CD4-positive, alpha-beta T cell (primary cell): ENCODE data around the gene CCDC187. TPM values are rescaled to one million over a fixed set of nuclear protein-coding genes. Genes with fewer than 3 reads are reported as not detected.
A peak's percentile ranks its signal among the peaks of the same experiment; 100 is the strongest.

Source experiments
- ATAC-seq: fragments of 200-7000 bp; cut with Tn5 transposase; one replicate; pipeline ENCODE4 v1.10.0; 2022; ENCODE audit warnings: mild to moderate bottlenecking; ENCODE audit not compliant: poor library complexity
- CTCF ChIA-PET: fragments of 350-600 bp; sonication (Branson Sonifier 250); formaldehyde crosslinking; loops from one replicate; lab custom pipeline; 2021; ENCODE audit warnings: antibody characterized with exemption, inconsistent platforms; lab: Charles Lee
- POLR2A ChIA-PET: fragments of 350-600 bp; sonication (Branson Sonifier 250); formaldehyde crosslinking; loops from one replicate; lab custom pipeline; 2021; ENCODE audit warnings: antibody characterized with exemption, inconsistent platforms; lab: Charles Lee
- DNase-seq, 14 experiments: peaks; one replicate each; pipeline ENCODE4 v3.0.0-alpha.2; 2013 to 2020; ENCODE audit warnings: mixed read lengths in 2 of 14
- H3K27ac ChIP-seq, 2 donors: one replicate each; pipeline versions ENCODE4 v1.5.1 to v1.7.0; 2013; ENCODE audit warnings: low read length in 2 of 2, low read depth in 1 of 2, mild to moderate bottlenecking in 1 of 2
- H3K27me3 ChIP-seq, 2 experiments: 1 replicate in 1 of 2; 2 replicates in 1 of 2; pipeline versions ENCODE4 v1.6.1 to v1.7.0; 2013; ENCODE audit warnings: low read length in 2 of 2, control low read depth in 1 of 2, mild to moderate bottlenecking in 1 of 2, moderate library complexity in 1 of 2; ENCODE audit not compliant: insufficient read depth in 2 of 2, control insufficient read depth in 1 of 2
- H3K36me3 ChIP-seq: one replicate; pipeline ENCODE4 v1.6.1; 2013; ENCODE audit warnings: low read length, control low read depth; ENCODE audit not compliant: insufficient read depth
- H3K4me1 ChIP-seq: one replicate; pipeline ENCODE4 v1.6.1; 2013; ENCODE audit warnings: low read length, control low read depth; ENCODE audit not compliant: insufficient read depth
- H3K4me3 ChIP-seq: one replicate; pipeline ENCODE4 v1.5.1; 2013; ENCODE audit warnings: mild to moderate bottlenecking, low read length, moderate library complexity
- H3K9me3 ChIP-seq, 2 experiments: 1 replicate in 1 of 2; 2 replicates in 1 of 2; pipeline versions ENCODE4 v1.6.1 to v1.7.0; 2013; ENCODE audit warnings: low read length in 2 of 2, mild to moderate bottlenecking in 2 of 2, control low read depth in 1 of 2, moderate library complexity in 1 of 2; ENCODE audit not compliant: control insufficient read depth in 1 of 2, insufficient read depth in 1 of 2
- H3K27ac Mint-ChIP-seq: one replicate; pipeline ENCODE4 v1.8.0; 2020; ENCODE audit warnings: mixed read lengths
- H3K27me3 Mint-ChIP-seq: one replicate; pipeline ENCODE4 v1.8.0; 2021; ENCODE audit warnings: mixed read lengths
- H3K36me3 Mint-ChIP-seq: one replicate; pipeline ENCODE4 v1.8.0; 2021; ENCODE audit warnings: low read depth, mixed read lengths
- H3K4me1 Mint-ChIP-seq: one replicate; pipeline ENCODE4 v1.8.0; 2021; ENCODE audit warnings: low read depth, mixed read lengths
- H3K4me3 Mint-ChIP-seq: one replicate; pipeline ENCODE4 v1.8.0; 2020; ENCODE audit warnings: mild to moderate bottlenecking, mixed read lengths
- H3K9me3 Mint-ChIP-seq: one replicate; pipeline ENCODE4 v1.8.0; 2020; ENCODE audit warnings: mixed read lengths
- intact Hi-C, 2 experiments: fragments of 100-400 bp; cut with DNase I in 1 of 2; cut with micrococcal nuclease in 1 of 2; formaldehyde crosslinking; loops; one replicate each; pipeline versions ENCODE4 v1.15.1 to v1.9.0; 2023 to 2025; cut with DNase I, micrococcal nuclease
- total RNA-seq, 174 experiments: library from RNA in 2 of 174; stranded (reverse) in 2 of 174; gene quantifications; one replicate each; pipeline ENCODE4 v1.2.3 and lab custom pipeline; 2021 to 2026
- TF ChIP-seq, protein P1 (sequence below): fragments of 200-600 bp; IDR thresholded peaks from one replicate; pipeline ENCODE4 v1.8.0; 2022; ENCODE audit warnings: antibody characterized with exemption, mild to moderate bottlenecking

The CCDC187 gene
- total RNA-seq, 2 experiments from 2014 or later, result not detected

DNA sequence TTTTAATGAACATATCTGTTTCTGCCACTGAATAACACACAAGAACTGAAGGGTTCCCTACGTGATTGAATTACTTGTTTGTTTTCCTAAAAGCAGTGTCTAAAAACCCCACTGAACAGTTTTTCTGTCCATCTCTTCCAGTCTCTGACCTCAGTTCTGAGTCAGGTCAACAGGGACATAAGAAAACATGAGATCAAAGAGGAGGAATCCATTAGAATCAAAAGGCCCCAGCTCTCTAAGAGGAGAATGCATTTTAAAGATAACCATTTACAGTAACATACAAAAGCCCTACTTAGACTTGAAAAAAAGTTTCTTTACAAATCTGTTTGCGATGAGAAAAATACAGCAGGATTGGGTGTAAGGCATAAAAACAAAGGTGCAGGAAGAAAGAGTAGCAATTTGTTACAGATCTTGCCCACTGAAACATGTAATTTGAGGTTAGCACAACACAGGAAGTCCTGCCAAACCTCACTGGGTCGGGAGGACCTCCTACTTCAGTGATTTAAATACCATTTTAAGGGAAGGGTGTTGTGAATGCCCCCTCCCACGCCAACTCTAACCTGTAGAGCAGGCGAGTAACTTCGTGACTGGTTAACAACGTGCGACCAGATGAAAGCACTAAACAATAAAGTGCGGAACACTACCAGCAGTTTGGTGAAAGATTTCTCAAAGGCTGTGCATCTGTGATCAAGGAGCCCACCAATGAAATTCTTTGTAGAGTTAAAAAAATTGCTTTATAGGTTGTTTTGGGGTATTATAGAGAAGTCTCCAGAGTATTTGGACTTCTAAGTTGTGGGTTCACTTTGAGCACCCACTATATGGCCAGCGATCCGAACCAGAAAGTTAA lies 59.5 kb downstream of the CCDC187 start:
- CTCF ChIA-PET, result no interaction called here
- peak; percentile 10 for ATAC-seq
- H3K36me3 Mint-ChIP-seq, result peaks cover 7% of the 10 kb centered on the region
- Histone ChIP-seq H3K4me3 (peak overlapping the region; percentile 63), H3K27ac (peak overlapping the region; percentile 15 to 18), H3K9me3 (no peaks in the 10 kb centered on the region), H3K36me3 (peaks cover 4% of the 10 kb centered on the region), H3K4me1 (peaks cover 41% of the 10 kb centered on the region), H3K27me3 (no peaks in the 10 kb centered on the region)
- H3K27ac Mint-ChIP-seq, result peak overlapping the region; percentile 76
- peak overlapping the region; percentile 94 for H3K4me3 Mint-ChIP-seq
- TF ChIP-seq, protein P1, sequence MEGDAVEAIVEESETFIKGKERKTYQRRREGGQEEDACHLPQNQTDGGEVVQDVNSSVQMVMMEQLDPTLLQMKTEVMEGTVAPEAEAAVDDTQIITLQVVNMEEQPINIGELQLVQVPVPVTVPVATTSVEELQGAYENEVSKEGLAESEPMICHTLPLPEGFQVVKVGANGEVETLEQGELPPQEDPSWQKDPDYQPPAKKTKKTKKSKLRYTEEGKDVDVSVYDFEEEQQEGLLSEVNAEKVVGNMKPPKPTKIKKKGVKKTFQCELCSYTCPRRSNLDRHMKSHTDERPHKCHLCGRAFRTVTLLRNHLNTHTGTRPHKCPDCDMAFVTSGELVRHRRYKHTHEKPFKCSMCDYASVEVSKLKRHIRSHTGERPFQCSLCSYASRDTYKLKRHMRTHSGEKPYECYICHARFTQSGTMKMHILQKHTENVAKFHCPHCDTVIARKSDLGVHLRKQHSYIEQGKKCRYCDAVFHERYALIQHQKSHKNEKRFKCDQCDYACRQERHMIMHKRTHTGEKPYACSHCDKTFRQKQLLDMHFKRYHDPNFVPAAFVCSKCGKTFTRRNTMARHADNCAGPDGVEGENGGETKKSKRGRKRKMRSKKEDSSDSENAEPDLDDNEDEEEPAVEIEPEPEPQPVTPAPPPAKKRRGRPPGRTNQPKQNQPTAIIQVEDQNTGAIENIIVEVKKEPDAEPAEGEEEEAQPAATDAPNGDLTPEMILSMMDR, result no peak
- H3K4me1 Mint-ChIP-seq, result peaks cover 41% of the 10 kb centered on the region
- POLR2A ChIA-PET, result interaction anchor here (2.8 kb wide), 1 partner anchor 23 kb away, joined by 12 read pairs; no protein-coding TSS in a partner anchor
- H3K27me3 Mint-ChIP-seq, result no peaks in the 10 kb centered on the region
- no peaks in the 10 kb centered on the region for H3K9me3 Mint-ChIP-seq
- DNase-seq, result peak in 8 of 14 experiments; percentile 11 to 61 (median 18)
- intact Hi-C loops, result loop anchor here in 1 of 2 experiments (10.0 kb wide), 1 partner anchor 280 kb away; the partner anchor contains the start of gene UBAC1

GRCh38 chr9:136243631-136244030 lies 60.3 kb downstream of the CCDC187 start:
- intact Hi-C loops, result loop anchor here in 1 of 2 experiments (10.0 kb wide), 1 partner anchor 279 kb away; the partner anchor contains the start of gene UBAC1
- peak overlapping the region; percentile 76 for H3K27ac Mint-ChIP-seq
- POLR2A ChIA-PET, result interaction anchor here (2.8 kb wide), 1 partner anchor 24 kb away, joined by 12 read pairs; no protein-coding TSS in a partner anchor

DNA sequence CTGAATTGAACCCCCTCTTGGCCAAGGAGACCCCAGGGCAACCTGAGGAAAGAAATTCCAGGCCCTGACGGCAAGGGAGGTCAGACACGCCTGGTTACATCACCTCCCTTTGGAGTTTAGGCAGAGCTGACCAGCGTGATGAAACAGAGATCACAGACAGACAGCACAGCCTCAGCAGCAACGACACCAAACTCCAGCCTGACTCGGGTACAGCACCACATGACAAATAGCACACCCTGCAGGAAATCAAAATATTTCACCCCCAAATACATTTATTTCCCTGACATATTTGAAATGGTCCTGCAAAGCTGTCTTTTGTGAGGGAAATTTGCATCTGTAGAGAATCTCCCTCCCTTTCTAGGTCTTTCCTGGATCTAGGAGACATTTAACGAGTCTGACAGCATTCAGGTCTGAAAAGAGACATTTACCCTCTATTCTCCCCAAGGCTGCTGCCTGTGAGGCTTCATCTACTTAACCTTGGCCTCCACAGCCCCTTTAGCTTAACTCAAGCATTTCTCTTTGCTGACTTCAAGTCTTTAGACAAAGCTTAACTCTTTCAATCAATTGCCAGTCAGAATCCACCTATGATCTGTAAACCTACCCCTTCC lies 60.9 kb downstream of the CCDC187 start:
- CTCF ChIA-PET, result interaction anchor here (1.4 kb wide), 1 partner anchor 24 kb away, joined by 4 read pairs; no protein-coding TSS in a partner anchor
- Histone ChIP-seq H3K4me3 (no peak overlapping the region), H3K4me1 (peaks cover 41% of the 10 kb centered on the region), H3K27me3 (no peaks in the 10 kb centered on the region), H3K36me3 (peaks cover 4% of the 10 kb centered on the region), H3K9me3 (no peaks in the 10 kb centered on the region), H3K27ac (peak overlapping the region in 1 of 2 donors; percentile 5)
- H3K27me3 Mint-ChIP-seq, result no peaks in the 10 kb centered on the region
- intact Hi-C loops, result loop anchor here in 1 of 2 experiments (10.0 kb wide), 1 partner anchor 278 kb away; the partner anchor contains the start of gene UBAC1
- peaks cover 45% of the 10 kb centered on the region for H3K4me1 Mint-ChIP-seq
- H3K36me3 Mint-ChIP-seq, result peaks cover 7% of the 10 kb centered on the region
- no peaks in the 10 kb centered on the region for H3K9me3 Mint-ChIP-seq
- TF ChIP-seq, protein P1, result no peak
- ATAC-seq (no peak), DNase-seq (peak in 1 of 14 experiments; percentile 35)
- H3K4me3 Mint-ChIP-seq, result peak overlapping the region; percentile 94
- POLR2A ChIA-PET, result interaction anchor here (2.8 kb wide), 1 partner anchor 24 kb away, joined by 12 read pairs; no protein-coding TSS in a partner anchor
- peak overlapping the region; percentile 76 for H3K27ac Mint-ChIP-seq

More at GRCh38 chr9:136243631-136244030, 60.3 kb downstream of the CCDC187 start:
- CTCF ChIA-PET, result no interaction called here
- ATAC-seq (no peak), DNase-seq (no peak)
- Histone ChIP-seq H3K27me3 (no peaks in the 10 kb centered on the region), H3K4me3 (no peak overlapping the region), H3K4me1 (peaks cover 41% of the 10 kb centered on the region), H3K27ac (peak overlapping the region; percentile 5 to 18), H3K9me3 (no peaks in the 10 kb centered on the region), H3K36me3 (peaks cover 4% of the 10 kb centered on the region)
- Mint-ChIP-seq H3K27me3 (no peaks in the 10 kb centered on the region), H3K4me1 (peaks cover 41% of the 10 kb centered on the region), H3K36me3 (peaks cover 7% of the 10 kb centered on the region), H3K9me3 (no peaks in the 10 kb centered on the region), H3K4me3 (peak overlapping the region; percentile 94)
- TF ChIP-seq, protein P1, result no peak
